RPMI8226 (cell line): ENCODE results near the gene BLTP3A.
A peak's percentile ranks its signal among the peaks of the same experiment; 100 is the strongest.
"Not testable (repeated sequence)": the region's sequence is repeated elsewhere in the genome, so short reads cannot be mapped to it uniquely, and the experiment has no call there.

Experiments
- DNase-seq: peaks from one replicate; pipeline ENCODE4 v3.0.0-alpha.2; 2015

The BLTP3A gene, protein sequence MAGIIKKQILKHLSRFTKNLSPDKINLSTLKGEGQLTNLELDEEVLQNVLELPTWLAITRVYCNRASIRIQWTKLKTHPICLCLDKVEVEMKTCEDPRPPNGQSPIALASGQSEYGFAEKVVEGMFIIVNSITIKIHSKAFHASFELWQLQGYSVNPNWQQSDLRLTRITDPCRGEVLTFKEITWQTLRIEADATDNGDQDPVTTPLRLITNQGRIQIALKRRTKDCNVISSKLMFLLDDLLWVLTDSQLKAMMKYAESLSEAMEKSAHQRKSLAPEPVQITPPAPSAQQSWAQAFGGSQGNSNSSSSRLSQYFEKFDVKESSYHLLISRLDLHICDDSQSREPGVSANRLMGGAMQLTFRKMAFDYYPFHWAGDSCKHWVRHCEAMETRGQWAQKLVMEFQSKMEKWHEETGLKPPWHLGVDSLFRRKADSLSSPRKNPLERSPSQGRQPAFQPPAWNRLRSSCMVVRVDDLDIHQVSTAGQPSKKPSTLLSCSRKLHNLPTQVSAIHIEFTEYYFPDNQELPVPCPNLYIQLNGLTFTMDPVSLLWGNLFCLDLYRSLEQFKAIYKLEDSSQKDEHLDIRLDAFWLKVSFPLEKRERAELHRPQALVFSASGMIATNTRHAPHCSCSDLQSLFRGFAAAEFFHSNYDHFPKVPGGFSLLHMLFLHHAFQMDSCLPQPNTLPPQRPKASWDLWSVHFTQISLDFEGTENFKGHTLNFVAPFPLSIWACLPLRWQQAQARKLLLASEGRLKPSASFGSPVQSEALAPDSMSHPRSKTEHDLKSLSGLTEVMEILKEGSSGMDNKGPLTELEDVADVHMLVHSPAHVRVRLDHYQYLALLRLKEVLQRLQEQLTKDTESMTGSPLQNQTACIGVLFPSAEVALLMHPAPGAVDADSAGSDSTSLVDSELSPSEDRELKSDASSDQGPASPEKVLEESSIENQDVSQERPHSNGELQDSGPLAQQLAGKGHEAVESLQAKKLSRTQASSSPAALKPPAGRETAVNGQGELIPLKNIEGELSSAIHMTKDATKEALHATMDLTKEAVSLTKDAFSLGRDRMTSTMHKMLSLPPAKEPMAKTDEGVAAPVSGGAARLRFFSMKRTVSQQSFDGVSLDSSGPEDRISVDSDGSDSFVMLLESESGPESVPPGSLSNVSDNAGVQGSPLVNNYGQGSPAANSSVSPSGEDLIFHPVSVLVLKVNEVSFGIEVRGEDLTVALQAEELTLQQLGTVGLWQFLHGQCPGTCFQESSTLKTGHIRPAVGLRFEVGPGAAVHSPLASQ (N-terminal part only)

GRCh38 chr6:34791701-34792604, at the start of gene BLTP3A:
BLTP3A (plus strand) TSS chr6:34792083; CDS start chr6:34792251, 168 bp downstream.
- DNase-seq, result peak; percentile 92

- no peak for DNase-seq
Observed at GRCh38 chr6:34742094-34742493, 49.8 kb upstream of the BLTP3A start.

GRCh38 chr6:34743625-34744293, 48.1 kb upstream of the BLTP3A start:
- no peak for DNase-seq

- DNase-seq, result not testable (repeated sequence)
Observed at GRCh38 chr6:34744294-34744647, 47.6 kb upstream of the BLTP3A start.

DNA sequence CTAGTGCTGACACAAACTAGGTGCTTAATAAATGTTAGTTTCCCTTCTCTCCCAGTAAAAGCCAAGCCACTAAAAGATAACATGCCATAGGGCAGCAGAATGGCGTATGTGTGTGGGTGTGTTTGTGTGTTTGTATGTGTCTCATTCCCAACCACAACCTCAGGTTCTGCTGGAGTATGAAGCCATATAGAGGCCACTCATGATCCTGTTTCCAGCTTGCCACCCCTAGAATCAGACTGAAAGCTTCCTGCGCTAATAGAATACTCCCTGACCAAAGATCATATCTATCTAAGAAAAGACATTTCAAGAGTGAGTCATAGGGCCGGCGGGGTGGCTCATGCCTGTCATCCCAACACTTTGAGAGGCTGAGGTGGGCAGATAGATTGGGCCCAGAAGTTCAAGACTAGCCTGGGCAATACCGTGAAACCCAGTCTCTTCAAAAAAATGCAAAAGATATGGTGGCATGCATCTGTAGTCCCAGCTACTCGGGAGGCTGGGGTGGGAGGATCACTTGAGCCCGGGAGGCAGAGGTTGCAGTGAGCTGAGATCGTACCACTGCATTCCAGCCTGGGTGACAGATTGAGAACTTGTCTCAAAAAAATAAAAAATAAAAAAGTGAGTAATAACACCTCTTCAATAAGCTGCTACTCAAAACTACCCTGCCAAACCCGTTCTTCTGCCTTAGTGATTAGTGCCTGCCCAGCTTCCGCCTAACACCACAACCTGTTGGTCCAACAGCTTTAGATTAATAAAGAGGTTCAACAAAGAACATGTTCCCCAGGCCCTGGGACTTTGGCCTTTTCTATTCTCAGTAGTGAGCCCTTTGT, 46.4 kb upstream of the BLTP3A start:
- DNase-seq, result no peak

- no peak for DNase-seq
Observed at GRCh38 chr6:34746104-34746846, 45.6 kb upstream of the BLTP3A start.

- DNase-seq, result no peak
Observed at GRCh38 chr6:34748757-34749156, 43.1 kb upstream of the BLTP3A start.

GRCh38 chr6:34756513-34756856, 35.4 kb upstream of the BLTP3A start:
- DNase-seq, result peak; percentile 56

- DNase-seq, result no peak
Observed at GRCh38 chr6:34757687-34758274, 34.1 kb upstream of the BLTP3A start.

DNA sequence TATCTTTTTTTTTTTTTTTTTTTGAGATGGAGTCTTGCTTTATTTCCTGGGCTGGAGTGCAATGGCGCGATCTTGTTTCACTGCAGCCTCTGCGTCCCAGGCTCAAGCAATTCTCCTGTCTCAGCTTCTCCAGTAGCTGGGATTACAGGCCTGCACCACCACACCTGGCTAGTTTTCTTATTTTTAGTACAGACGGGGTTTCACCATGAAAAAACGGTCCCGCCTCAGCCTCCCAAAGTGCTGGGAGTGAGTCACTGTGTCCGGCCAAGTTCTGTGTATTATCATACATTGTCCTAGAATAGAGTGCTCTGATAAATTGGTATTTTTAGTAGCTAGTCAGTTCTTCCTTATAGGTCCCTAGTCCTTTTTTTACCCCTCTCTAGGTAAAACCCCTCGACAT, 31.8 kb upstream of the BLTP3A start:
- no peak for DNase-seq

DNA sequence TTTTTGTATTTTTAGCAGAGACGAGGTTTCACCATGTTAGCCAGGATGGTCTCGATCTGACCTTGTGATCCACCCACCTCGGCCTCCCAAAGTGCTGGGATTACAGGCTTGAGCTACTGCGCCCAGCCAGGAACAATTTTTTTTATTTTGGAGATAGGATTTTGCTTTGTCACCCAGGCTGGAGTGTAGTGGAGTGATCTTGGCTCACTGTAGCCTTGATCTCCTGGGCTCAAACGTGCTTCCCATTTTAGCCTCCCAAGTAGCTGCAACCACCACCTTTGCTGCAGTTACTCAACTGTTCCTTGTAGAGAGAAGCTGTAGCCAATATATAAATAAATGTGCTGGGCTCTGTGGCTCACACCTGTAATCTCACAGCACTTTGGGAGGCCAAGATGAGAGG, 30.2 kb upstream of the BLTP3A start:
- DNase-seq, result not testable (repeated sequence)

- DNase-seq, result no peak
Observed at GRCh38 chr6:34768148-34768547, 23.7 kb upstream of the BLTP3A start.

DNA sequence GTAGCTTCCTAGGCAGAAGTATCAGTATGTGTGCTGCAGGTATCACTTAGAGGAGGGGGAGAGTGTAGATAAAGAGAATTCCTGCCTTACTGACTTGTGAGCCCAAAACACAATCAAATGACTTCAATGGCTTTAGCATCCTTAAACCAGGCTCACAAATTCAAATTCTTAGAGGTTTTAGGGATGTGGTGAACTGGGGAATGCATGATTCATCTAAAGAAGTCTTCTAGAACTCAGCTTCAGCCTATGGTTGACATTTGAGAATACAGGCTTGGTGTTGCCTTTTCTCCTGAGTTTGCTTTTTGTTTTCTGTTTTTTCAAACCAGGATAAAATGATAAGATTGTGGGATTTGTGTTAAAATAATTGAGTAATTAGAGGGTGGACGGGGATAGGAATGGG, 20.2 kb upstream of the BLTP3A start:
- DNase-seq, result no peak

GRCh38 chr6:34772940-34773339, 18.9 kb upstream of the BLTP3A start:
- no peak for DNase-seq

- DNase-seq, result no peak
Observed at GRCh38 chr6:34773916-34774315, 18.0 kb upstream of the BLTP3A start.

GRCh38 chr6:34774967-34775366, 16.9 kb upstream of the BLTP3A start:
- no peak for DNase-seq

GRCh38 chr6:34785375-34785774, 6.5 kb upstream of the BLTP3A start:
- DNase-seq, result not testable (repeated sequence)

- DNase-seq, result not testable (repeated sequence)
Observed at GRCh38 chr6:34787152-34787551, 4.7 kb upstream of the BLTP3A start.

GRCh38 chr6:34788111-34788510, 3.8 kb upstream of the BLTP3A start:
- no peak for DNase-seq
